OCI-LY7 (cell line): ENCODE measurements around the gene LDB3.

Experiments
- EZH2phosphoT487 ChIP-seq: fragments of 200-600 bp; sonication (generic); IDR thresholded peaks from 2 replicates; pipeline ENCODE4 v1.6.1; 2018; ENCODE audit warnings: low read depth, borderline replicate concordance, mild to moderate bottlenecking, mixed run types, antibody characterized with exemption, low read length, moderate library complexity, mixed read lengths
- TF ChIP-seq, protein P1 (sequence below): fragments of 200-600 bp; sonication (generic); conservative IDR thresholded peaks from 2 replicates; pipeline ENCODE4 v1.5.1; 2014; ENCODE audit warnings: mild to moderate bottlenecking, antibody characterized with exemption, low read length, moderate library complexity, mixed read lengths

DNA sequence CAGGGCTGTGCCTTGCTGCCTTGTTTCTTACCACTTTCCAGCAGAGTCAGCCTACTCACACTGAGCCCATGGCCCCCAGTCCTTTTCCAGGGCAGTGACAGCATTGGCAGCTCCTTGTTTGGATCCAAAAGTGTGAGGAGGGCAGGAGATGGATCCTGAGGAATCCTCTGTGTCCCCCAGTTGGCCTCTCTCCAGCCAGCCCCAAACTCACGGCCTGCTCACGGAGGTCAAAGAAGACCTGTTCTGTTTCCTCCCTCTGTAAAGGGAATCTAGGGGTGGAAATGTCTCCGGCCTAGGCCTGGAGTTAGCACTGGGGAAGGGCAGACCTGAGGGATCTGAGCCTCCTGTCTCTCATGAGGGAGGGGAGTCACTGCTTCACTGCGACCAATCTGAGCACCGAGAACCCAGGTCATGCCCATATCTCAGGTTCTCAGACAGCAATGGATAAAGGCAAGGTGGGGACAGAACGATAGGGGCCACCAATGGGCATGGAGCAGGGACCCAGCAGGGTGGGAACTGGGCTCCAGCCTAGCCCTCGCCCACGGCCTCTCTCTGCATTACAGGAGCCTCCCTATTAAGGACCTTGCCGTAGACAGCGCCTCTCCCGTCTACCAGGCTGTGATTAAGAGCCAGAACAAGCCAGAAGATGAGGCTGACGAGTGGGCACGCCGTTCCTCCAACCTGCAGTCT, 23.2 kb downstream of the LDB3 start:
- TF ChIP-seq, protein P1, sequence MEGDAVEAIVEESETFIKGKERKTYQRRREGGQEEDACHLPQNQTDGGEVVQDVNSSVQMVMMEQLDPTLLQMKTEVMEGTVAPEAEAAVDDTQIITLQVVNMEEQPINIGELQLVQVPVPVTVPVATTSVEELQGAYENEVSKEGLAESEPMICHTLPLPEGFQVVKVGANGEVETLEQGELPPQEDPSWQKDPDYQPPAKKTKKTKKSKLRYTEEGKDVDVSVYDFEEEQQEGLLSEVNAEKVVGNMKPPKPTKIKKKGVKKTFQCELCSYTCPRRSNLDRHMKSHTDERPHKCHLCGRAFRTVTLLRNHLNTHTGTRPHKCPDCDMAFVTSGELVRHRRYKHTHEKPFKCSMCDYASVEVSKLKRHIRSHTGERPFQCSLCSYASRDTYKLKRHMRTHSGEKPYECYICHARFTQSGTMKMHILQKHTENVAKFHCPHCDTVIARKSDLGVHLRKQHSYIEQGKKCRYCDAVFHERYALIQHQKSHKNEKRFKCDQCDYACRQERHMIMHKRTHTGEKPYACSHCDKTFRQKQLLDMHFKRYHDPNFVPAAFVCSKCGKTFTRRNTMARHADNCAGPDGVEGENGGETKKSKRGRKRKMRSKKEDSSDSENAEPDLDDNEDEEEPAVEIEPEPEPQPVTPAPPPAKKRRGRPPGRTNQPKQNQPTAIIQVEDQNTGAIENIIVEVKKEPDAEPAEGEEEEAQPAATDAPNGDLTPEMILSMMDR, result no peak
- no peak for TF ChIP-seq EZH2phosphoT487
